ENCODE results near the gene ATP1B3.
"Not testable (repeated sequence)": the region's sequence is repeated elsewhere in the genome, so short reads cannot be mapped to it uniquely, and the experiment has no call there.

Gene ATP1B3

DNA sequence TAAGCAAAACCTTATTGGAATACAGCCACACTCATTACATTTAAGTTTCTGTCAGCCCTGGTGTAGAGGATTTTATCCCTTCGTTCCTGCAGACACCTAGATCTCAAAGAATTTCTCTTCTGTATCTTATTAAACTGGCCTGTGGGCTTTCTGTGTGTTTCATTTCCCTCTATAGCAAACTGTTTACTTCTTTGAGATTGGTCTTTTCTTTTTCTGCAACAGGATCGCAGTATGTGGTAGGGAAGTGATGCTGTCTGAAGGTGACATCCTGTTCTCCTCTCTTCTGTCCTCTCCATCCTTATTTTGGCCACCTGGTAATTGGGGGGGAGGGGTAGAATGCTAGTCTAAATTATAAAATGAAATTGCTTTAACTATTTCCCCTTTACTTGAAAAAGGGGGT is 25.5 kb downstream of the ATP1B3 start:
- DNase-seq, result no peak

DNA sequence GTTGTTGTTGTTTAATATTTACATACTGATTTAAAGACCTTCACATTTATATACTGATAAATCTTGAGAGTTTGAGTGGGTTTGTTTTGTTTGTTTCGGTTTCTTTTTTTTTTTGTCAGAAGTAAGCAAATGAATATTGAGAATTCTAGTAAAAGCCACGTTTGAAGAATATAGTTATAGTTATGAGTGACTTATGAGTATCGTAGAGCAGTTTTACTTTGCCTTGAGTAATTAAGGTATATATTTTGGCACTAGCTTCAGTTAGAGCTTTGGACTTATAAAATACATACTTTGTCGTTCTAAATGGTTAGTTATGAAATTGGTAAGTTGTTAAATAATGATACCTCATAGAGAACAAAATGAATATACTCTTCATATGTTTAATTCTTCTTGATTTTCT is 27.8 kb downstream of the ATP1B3 start:
- DNase-seq, result no peak

DNA sequence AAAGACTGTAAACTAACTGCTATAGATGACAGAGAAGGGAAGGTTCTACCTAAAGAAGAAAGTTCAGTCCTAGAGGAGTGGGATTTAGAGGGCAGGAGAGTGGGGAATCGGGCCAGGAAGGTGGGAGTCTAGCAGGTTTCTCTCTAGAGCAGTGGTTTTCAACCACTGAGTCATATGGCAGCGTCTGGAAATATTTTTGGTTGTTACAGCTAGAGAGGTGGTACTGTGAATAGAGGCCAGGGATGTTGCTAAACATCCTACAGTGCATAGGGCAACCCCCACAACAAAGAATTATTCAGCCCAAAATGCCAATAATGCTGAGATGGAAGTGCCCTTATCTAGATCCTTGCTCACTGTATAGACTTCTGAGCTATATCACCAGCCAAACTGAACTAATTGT is 28.7 kb downstream of the ATP1B3 start:
- no peak for DNase-seq

DNA sequence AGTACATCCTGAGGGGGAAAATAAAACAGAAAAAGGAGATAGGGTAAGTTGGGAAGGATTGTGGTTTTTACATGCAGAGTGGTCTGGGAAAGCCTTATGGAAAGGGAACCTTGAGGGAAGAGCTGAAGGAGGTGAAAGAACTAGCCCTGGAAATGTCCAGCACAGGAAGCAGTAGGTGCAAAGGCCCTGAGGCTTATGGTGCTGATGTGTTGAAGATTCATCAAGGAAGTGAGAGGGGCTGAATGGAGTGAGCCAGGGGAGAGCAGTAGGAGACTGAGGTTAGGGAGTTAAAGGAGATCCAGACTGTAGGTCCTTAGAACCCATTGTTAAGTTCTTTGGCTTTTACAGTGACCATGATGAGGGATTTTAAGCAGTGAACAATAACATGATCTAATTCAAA is 33.0 kb downstream of the ATP1B3 start:
- DNase-seq, result no peak

DNA sequence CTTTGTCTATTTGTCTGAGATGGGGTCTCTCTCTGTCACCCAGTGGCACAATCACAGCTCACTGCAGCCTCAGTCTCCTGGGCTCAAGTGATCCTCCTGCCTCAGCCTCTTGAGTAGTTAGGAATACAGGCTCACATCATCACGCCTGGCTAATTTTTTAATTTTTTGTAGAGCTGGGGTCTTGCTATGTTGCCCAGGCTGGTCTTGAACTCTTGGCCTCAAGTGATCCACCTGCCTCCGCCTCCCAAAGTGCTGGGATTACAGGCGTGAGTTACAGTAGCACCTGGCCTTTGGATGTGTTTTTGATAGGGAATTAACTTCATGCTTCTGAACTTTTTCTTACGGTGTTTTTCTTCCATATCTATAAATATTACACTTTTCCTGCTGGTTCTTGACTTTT is 33.5 kb downstream of the ATP1B3 start:
- not testable (repeated sequence) for DNase-seq

DNA sequence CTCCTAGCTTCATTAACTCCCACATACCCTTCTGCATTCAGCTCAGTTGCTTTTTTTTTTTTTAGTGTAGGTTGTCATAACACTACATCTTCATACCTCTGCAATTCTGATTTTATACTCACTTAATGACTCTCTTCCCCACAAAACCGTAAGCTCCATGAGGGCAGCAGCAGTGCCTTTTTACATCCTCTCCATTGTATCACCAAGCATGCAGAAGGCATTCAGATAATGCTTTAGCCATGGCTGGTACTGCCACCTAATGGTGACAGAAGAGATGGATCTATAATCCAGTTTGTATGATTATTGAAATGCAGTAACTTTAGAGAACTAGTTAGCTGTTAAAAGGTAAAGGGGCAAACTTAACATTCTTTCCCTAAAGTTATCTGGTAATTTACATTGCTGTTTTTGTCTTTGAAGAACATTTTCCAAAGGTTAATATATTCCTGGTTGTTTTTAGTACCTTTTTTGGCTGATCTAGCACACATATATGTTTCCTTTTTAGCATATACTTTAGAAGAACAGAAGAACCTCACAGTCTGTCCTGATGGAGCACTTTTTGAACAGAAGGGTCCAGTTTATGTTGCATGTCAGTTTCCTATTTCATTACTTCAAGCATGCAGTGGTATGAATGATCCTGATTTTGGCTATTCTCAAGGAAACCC is 36.8 kb downstream of the ATP1B3 start:
- peak in 1 of 56 donors; percentile 10 for DNase-seq

DNA sequence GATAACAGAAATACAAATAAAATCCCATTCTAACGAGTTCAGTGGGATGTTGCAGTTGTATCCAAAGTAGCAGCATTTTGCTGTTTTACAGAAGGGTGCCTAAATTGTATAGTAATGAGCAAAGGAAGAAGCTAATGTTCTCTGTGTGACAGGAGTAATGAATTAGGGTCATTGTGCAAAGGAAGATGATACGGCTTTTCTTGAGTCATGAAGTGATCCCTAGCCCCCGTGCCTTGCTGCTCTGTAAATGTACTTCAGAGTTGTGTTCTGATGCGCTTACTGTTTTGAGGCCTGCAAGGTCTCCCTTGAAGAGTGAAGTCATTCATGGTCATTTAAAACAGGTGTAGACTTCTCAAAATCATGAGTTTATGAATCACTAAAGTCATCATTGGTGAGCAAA is 37.9 kb downstream of the ATP1B3 start:
- DNase-seq, result no peak

DNA sequence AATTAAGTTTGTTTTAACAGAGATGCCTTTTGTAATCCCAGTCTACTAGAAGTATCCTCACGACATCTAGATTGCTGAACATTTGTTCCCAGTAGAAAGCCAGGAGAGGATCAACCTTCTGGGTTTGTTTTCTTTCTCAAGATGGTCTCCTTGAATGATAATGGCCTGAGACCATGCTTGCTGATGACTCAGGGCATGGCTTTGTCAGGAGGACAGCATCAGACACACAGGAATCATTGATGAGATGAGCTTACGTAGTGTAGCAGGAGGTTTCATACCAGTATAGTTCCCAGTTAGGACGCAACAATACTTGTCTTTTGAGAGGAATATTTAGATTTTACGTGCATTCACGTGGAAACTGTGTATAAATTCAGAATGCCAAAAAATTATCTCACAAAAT is 38.6 kb downstream of the ATP1B3 start:
- no peak for DNase-seq

DNA sequence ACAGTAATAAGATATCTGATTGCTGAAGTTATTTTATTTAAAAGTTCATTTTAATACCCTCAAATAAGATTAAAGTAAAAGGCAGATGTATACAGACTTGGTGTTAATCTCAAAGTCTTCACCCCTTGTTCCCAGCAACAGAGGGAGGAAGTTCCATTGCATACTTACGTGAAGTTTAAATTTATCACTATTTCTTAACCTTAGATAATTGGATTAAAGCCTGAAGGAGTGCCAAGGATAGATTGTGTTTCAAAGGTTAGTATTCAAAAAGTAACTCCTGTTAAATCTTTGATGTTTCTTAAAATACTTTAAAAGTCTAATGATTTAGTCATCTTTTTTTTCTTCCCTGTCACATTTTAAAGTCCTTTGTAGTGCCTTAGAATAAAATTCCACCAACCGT is 39.3 kb downstream of the ATP1B3 start:
- DNase-seq, result no peak

DNA sequence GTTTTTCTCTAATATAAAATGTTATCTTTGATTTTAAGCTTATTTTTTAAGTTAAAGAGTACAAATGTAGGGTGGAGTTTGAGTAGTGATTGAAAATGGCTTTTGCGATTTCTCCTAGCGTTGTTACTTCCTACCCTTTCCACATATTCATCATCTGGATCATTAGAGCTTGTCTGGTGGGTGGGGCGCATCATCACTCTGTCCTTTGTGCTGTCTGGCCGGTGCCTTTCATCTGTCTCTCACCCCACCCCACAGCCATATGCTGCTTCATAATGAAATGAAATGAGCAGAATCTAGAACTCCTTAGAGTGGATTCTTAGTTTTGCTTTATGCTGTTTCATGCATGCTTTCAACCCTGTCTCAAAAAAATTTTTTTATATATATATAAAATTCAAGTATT is 44.3 kb downstream of the ATP1B3 start:
- DNase-seq, result no peak

DNA sequence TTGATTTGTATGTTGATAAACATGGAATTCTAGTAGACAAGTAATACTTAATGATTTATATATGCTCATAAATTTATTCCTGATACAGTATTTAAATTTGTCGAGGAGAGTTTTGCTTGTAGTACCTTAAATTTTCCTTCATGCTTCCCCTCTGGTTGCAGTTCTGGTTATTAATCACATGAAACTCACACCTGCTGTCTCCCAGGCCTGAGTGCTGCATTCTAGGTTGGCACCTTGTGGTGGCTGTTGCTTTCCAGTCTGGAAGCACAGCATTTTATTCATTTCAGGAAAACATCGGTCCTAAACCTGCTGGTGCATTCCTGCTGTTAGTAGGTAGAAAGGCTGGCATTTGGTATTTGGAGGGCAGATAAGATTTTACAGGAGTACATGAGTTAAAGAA is 44.9 kb downstream of the ATP1B3 start:
- no peak for DNase-seq

DNA sequence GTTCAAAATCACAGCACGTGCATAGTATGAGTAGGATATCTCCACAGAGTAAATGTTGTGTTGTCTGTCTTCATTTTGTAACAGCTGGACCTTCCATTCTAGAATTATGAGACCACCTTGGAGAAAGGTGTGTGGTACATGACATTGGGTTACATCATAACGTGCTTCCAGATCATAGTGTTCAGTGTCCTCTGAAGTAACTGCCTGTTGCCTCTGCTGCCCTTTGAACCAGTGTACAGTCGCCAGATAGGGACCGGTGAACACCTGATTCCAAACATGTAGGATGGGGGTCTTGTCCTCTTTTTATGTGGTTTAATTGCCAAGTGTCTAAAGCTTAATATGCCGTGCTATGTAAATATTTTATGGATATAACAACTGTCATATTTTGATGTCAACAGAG is 49.2 kb downstream of the ATP1B3 start:
- not testable (repeated sequence) for DNase-seq

DNA sequence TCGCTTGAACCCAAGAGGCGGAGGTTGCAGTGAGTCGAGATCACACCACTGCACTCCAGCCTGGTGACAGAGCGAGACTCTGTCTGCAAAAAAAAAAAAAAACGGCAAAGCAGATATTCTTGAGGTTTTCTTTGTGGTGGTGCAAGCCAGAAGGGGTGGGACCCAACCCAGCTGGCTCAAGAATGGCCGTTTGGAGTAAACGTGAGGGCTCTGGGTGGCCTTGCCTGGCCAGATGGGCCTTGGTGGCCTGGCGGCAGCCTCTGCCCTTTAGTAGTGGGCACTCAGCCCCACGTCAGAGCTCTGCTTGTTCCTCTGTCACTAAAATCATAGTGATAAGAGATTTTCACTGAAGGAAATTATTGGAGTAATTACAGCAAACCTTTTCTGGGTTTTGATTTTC is 50.5 kb downstream of the ATP1B3 start:
- DNase-seq, result no peak

DNA sequence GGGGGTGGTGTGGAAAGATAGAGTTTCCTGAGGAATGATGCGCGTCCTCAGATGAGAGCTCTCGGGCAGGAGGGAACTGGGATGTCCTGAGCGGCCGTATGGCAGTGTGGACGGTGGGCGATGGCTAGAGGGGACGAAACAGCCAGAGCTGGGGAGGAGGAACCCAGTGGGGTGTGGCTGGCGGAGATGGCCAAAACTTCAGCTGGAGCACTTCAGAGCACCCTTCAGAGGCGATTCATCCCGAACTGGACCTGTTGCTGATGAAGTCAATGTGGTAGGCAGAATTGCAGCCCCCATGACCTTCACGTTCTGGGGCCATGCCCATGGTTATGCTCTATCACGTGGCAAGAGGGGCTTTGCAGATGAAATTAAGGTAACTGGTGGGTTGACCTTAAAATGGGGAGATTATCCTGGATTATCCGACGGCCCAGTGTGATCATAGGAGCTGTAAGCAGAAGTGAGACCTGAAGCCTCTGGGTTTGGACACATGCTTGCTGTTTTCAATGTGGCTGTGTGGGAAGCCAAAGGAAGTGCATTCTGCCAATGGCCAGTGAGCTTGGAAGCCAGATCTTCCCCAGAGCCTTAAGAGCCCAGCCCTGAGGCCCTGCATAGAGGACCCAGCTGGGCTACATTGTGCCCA is 52.3 kb downstream of the ATP1B3 start:
- DNase-seq, result no peak

DNA sequence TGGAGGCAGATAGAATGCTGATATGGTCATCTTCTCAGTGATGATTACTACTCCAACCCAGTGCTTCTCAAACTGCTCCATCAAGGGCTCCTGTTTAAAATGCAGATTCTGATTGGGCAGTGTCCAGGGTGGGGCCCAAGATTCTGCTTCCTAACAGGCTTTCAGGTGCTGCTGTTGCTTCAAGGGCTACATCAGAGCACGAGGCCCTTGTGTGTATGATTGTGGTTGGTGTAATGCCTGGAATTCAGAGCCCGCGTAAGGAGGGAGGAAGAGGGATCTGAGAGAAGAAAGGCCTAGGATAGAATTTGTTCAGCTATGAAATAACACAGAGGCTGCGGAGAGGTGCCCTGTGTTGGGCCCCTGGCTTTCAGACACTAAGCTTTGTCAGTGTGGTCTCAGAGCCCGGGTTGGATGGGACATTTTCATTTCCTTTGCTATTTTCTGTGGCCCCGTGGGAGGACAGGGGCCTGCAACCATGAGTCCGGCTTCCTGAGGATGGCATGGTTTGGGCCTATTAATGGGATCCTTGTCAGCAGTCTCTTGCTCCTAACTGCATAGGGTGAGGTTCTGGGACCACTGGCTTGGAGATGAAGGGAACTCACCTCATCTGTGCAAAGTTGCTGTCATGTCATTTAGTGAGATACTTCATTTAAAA is 53.0 kb downstream of the ATP1B3 start:
- no peak for DNase-seq

DNA sequence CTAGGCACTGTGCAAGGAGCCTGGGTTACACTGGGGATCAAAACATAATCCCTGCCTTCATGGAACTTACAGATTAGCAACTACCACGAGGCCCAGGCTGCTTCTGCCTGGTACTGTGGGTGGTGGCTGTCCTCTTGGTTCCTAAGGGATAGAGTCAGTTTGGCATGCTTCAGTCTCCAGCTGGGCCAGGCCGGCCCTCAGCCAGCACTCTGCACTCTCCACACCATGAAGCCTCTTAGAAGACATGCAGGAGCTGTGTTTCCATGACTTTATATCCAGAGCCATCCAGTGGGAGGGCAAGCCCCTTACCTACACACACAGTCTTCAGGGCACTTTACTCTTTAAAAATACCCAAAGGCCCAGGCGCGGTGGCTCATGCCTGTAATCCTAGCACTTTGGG is 54.4 kb downstream of the ATP1B3 start:
- DNase-seq, result no peak

DNA sequence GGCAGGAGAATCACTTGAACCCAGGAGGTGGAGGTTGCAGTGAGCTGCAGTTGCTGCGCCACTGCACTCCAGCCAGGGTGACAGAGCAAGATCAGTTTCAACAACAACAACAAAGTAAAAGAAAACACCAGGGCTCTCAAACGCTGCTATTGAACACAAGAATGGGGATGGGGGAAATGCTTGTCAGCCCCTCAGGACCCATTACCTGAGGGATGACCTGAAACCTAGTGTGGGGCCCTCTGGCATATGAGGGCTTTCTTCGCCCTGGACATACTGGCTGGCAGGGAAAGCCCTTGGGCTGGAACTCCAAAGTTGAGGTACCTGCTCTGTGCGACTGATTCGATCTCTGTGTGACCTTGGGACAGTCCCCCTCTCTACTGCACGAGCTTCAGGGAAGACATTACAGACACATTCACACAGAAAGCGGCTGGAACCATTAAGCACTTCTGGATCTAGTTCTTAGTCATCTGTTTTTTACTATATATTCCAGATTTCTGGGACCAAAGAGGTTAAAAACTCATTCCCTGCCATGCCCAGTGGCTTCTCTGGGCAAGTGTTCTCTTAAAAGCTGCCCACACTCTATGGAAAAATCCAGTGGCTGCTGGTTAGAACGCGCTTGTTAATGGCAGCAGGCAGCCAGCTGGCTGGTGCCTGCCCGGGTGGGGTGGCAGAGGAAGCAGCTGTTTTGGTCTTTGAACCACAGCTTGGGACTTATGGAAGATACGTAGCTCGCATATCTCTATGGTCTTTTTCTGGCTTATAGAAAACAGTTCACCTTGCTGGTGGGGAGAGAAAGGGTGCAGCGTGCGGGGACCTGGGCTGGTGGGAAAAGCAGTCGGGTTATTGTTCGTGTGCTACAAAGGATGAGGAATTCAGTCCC is 57.2 kb downstream of the ATP1B3 start:
- no peak for DNase-seq

DNA sequence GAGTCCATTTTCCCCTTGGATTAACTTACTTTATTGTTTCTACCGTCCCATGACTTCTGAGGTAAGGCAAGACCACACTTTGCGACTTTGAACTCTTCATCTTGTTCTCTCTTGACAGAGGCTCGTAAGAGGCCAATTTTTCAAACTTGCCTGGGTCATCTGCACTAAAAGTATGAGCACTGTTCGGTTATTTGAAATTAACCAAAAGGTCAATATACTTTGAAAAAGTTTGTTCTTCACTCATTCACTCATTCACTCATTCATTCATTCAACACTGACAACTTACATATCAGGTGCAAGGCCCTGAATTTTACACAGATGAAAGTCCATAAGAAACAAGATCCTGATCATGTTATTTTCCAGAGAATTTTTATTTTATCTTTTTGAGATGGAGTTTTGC is 57.9 kb downstream of the ATP1B3 start:
- no peak for DNase-seq

DNA sequence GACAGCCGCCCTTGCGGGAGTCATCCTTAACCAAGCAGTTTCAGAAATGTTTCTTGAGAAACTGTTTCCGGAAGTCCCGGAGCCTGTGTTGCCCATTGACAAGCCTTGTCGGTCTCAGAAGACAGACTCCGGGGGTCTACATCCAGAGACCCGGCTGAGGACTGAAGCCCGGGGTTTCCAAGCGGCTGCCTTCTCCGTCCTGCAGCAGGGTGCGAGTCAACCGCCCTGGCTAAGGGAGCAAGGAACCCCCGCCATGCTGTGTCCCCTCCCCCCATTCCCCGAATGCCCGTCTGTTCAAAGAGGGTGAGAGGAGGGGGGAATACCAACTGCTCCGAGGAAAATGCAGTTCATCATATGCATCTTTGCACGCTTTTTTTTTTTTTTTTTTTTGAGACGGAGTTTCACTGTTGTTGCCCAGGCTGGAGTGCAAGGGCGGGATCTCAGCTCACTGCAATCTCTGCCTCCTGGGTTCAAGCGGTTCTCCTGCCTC is 61.6 kb downstream of the ATP1B3 start:
- DNase-seq, result no peak

DNA sequence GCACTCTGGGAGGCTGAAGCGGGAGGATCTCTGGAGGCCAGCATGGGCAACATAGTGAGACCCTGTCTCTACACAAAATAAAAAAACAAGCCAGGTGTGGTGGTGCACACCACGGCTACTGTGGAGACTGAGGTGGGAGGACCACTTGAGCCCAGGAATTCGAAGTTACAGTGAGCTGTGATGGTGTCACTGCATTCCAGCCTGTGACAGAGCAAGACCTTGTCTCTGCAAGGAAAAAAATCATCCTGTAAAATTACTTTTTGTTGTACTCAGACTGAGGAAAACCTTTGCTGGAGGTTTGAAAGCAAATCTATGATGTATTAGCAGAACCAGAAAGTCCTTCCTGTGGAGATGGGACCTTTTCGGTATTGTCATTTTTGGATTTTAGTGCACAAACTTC is 63.3 kb downstream of the ATP1B3 start:
- no peak for DNase-seq

DNA sequence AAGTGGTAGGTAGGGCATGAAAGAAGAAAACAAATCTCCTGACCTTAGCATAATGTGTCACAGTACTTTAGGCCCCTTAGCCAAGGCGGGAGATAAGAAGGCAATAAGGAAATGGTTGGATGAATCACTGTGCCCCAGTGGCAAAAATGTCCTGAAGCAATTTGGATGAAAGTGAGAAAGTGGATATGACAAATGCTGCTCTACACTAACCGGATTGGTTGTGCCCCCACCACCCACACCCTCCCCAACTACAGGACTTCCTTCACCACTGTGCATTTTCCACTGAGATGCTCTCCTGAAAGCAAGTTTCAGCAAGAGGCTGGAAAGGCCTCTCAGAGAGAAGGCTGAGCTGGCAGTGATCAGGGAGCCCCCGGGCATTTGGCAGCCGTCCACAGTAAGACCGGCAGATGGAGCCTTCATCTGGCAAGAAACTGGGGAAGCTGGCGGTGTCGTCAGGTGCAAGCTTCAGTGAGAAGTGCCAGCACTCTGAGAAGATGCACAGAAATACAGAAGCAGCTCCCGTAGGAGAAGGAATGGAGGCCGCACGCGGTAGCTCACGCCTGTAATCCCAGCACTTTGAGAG is 63.8 kb downstream of the ATP1B3 start:
- peak in 17 of 56 donors; percentile 1 to 40 (median 11) for DNase-seq
